Measurements from ENCODE around the gene REM2.

DNA sequence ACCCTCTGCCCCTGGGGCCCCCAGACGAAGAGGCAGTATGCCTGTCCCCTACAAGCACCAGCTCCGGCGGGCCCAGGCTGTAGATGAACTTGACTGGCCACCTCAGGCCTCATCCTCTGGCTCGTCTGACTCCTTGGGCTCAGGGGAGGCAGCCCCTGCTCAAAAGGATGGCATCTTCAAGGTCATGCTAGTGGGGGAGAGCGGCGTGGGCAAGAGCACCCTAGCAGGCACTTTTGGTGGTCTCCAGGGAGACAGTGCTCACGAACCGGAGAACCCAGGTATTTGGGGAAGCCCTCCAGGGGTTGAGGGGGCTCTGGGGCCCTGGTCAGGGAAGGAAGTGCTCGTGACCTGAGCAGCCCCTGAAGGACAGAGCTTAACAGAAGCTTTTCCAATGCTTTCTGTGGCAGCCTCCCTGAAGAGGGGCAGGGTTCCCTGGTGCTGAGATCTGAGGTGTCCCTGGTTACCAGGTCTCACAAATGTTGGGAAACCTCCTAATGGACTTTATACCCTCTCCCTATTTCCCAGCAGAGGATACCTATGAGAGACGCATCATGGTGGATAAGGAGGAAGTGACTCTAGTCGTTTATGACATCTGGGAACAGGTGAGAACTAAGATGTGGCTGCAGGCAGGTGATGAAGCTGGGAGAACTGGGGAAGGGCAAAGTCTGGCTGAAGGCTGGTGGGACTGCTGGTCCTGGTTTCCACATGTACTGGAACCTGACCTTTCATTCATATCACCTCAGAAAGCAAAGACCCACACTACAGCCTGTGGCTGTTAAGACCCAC, 1.9 kb downstream of the REM2 start:
- TF ChIP-seq CTCF (conservative IDR thresholded peaks at IDR 0.05; ENCODE audit: low read length), result no peak
- TF ChIP-seq EZH2phosphoT487 (IDR thresholded peaks at IDR 0.05; ENCODE audit: borderline replicate concordance, low read depth, low read length), result no peak

Measured in OCI-LY7 (cell line).